Adrenal gland (tissue), 5 donors: ENCODE measurements around the gene NUAK2.

ENCODE experiments used
- CTCF ChIP-seq, 6 experiments: fragments of 450-650 bp in 4 of 6; fragments of 200-600 bp in 2 of 6; sonication (generic) in 1 of 6; IDR thresholded peaks; 1 replicate in 5 of 6; 2 replicates in 1 of 6; pipeline versions ENCODE4 v1.5.1 to v1.8.0; 2016 to 2021; ENCODE audit warnings: antibody characterized with exemption in 6 of 6, mild to moderate bottlenecking in 2 of 6, moderate library complexity in 1 of 6
- POLR2A ChIP-seq, 2 donors: fragments of 450-650 bp; IDR thresholded peaks; one replicate each; pipeline ENCODE4 v1.6.1; 2017; ENCODE audit warnings: antibody characterized with exemption in 2 of 2, mild to moderate bottlenecking in 2 of 2, moderate library complexity in 1 of 2
- donor health status: DM: no; HTN: no; CAD: no.

DNA sequence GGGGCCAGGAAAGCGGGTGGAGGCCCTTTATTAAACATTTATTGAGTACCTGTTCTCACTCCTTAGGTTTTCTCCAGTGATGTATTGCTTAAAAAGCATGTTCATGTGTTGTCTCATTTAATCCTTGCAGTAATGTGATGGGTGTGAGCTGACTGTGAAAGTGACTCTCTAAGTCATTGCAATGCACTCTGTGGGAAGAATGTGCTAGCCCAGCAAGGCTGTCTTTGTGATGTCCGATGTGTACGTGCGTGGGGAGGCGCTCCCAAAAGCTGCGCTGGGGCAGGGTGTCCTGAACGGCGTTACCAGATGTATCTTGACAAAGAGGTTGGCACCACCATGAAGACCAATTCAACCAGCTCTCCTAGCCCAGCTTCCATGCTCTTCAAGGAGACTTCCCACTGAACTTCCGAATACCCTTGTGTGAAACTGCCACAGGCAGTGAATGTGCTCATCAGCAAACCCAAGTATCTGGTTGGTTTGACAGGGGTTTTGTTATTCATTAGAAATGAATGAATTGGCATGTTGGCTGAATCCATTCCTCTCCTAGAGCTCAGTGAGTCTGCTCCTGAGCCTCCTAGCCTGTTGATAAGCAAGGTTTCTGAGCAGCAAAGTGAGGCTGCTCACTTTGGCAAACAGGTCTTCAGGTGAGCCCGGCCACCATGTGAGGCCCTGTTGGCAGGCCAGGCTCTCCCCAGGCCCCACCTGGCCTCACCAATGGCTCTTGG, 28.0 kb downstream of the NUAK2 start:
- TF ChIP-seq CTCF (IDR thresholded peaks at IDR 0.05), result no peak
- TF ChIP-seq POLR2A (IDR thresholded peaks at IDR 0.05), result no peak
